Mucosa of stomach (tissue), 1 donor: ENCODE data around the gene LGALS9.

ENCODE experiments used
- H3K27me3 ChIP-seq: one replicate; pipeline ENCODE4 v1.7.0; 2013; ENCODE audit warnings: mild to moderate bottlenecking, low read length; ENCODE audit not compliant: control insufficient read depth, insufficient read depth
- H3K36me3 ChIP-seq: one replicate; pipeline ENCODE4 v1.7.0; 2013; ENCODE audit warnings: low read length; ENCODE audit not compliant: control insufficient read depth, insufficient read depth
- H3K4me1 ChIP-seq: one replicate; pipeline ENCODE4 v1.7.0; 2013; ENCODE audit warnings: mild to moderate bottlenecking, low read length; ENCODE audit not compliant: control insufficient read depth, insufficient read depth
- H3K4me3 ChIP-seq: one replicate; pipeline ENCODE4 v1.7.0; 2013; ENCODE audit warnings: low read length
- H3K9ac ChIP-seq: one replicate; pipeline ENCODE4 v1.7.0; 2013; ENCODE audit warnings: mild to moderate bottlenecking, low read length, moderate library complexity
- H3K9me3 ChIP-seq: one replicate; pipeline ENCODE4 v1.7.0; 2013; ENCODE audit warnings: mild to moderate bottlenecking, low read length, moderate library complexity; ENCODE audit not compliant: control insufficient read depth
- donor health status: Pancreatic carcinoma.

The LGALS9 gene

GRCh38 chr17:27596566-27597187 is 34.3 kb upstream of the LGALS9 start:
- Histone ChIP-seq H3K9ac (no peak overlapping the region), H3K36me3 (no peaks in the 10 kb centered on the region), H3K27me3 (no peaks in the 10 kb centered on the region), H3K9me3 (no peaks in the 10 kb centered on the region), H3K4me1 (peaks cover 20% of the 10 kb centered on the region), H3K4me3 (no peak overlapping the region)

DNA sequence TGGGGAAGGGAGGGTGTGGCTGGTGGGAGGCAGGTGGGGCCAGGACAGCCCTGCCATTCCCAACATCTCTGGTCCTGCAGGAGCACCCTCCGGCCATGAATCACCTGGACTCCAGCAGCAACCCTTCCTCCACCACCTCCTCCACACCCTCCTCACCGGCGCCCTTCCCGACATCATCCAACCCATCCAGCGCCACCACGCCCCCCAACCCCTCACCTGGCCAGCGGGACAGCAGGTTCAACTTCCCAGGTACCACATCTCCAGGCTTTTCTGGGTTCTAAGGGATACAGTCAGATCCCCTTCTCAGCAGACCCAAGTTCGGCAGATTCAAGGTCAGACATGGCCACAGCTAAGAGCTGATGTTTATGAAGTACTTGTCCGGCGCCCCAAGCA is 33.8 kb upstream of the LGALS9 start:
- no peak overlapping the region for H3K4me3 ChIP-seq
- no peaks in the 10 kb centered on the region for H3K36me3 ChIP-seq
- H3K9ac ChIP-seq = no peak overlapping the region
- peaks cover 23% of the 10 kb centered on the region for H3K4me1 ChIP-seq
- no peaks in the 10 kb centered on the region for H3K9me3 ChIP-seq
- H3K27me3 ChIP-seq = no peaks in the 10 kb centered on the region

DNA sequence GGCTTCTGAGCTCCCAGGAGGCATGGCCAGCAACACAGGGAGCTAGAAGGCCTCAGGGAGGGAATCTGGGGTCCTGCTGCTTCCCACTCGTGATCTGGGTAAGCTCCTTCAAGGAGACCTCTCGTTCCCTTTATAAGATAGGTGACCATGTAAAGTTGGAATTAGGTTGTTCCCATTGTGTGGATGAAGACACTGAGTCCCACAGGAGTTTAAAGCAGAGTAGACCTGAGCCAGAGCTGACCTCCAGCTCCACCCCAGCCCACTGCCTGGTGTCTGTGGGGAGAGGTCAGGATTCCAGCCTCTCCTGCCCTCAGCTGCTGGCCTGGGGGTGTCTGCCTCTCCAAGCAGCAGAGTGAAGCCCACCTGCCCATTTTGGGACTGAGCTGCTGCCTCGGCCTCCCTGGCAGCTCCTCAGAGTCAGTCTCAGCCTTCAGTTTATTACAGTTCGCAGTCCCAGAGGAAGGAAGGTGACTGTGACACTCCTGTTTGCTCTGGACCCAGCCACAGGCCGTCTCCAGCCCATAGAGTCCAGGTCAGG is 33.1 kb upstream of the LGALS9 start:
- Histone ChIP-seq H3K9me3 (no peaks in the 10 kb centered on the region), H3K36me3 (no peaks in the 10 kb centered on the region), H3K4me1 (peaks cover 23% of the 10 kb centered on the region), H3K9ac (no peak overlapping the region), H3K27me3 (no peaks in the 10 kb centered on the region), H3K4me3 (no peak overlapping the region)

GRCh38 chr17:27598337-27599050 is 32.5 kb upstream of the LGALS9 start:
- peaks cover 30% of the 10 kb centered on the region for H3K4me1 ChIP-seq
- H3K9ac ChIP-seq = no peak overlapping the region
- no peak overlapping the region for H3K4me3 ChIP-seq
- no peaks in the 10 kb centered on the region for H3K36me3 ChIP-seq
- no peaks in the 10 kb centered on the region for H3K27me3 ChIP-seq
- H3K9me3 ChIP-seq = no peaks in the 10 kb centered on the region

DNA sequence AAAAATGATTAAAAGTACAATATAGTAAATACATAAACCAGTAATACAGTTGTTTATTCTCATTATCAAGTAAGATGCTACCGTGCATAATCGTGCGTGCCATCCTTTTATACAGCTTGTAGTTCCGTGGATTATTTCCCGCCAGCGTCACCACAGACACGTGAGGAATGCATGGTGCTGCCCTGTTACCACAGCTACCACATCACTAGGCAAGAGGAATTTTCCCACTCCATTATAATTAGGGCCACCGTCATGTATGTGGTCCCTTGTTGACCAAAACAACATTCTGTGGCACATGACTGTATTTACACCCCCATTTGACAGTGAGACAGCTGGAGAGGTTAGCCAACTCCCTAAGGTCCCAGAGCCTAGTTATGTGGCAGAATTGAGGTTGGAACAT is 30.5 kb upstream of the LGALS9 start:
- H3K4me1 ChIP-seq = peaks cover 43% of the 10 kb centered on the region
- no peaks in the 10 kb centered on the region for H3K9me3 ChIP-seq
- no peak overlapping the region for H3K9ac ChIP-seq
- H3K36me3 ChIP-seq = no peaks in the 10 kb centered on the region
- no peak overlapping the region for H3K4me3 ChIP-seq
- H3K27me3 ChIP-seq = no peaks in the 10 kb centered on the region

- H3K4me3 ChIP-seq = no peak overlapping the region
- no peaks in the 10 kb centered on the region for H3K9me3 ChIP-seq
- H3K9ac ChIP-seq = no peak overlapping the region
- H3K27me3 ChIP-seq = no peaks in the 10 kb centered on the region
- peaks cover 40% of the 10 kb centered on the region for H3K4me1 ChIP-seq
- H3K36me3 ChIP-seq = no peaks in the 10 kb centered on the region
These were observed 29.7 kb upstream of the LGALS9 start for GRCh38 chr17:27601069-27601974.

GRCh38 chr17:27601975-27602302 is 29.0 kb upstream of the LGALS9 start:
- Histone ChIP-seq H3K36me3 (no peaks in the 10 kb centered on the region), H3K9me3 (no peaks in the 10 kb centered on the region), H3K4me3 (no peak overlapping the region), H3K27me3 (no peaks in the 10 kb centered on the region), H3K9ac (no peak overlapping the region), H3K4me1 (peaks cover 35% of the 10 kb centered on the region)

GRCh38 chr17:27602721-27603420 is 28.1 kb upstream of the LGALS9 start:
- Histone ChIP-seq H3K9me3 (no peaks in the 10 kb centered on the region), H3K27me3 (no peaks in the 10 kb centered on the region), H3K4me3 (no peak overlapping the region), H3K4me1 (peaks cover 35% of the 10 kb centered on the region), H3K9ac (no peak overlapping the region), H3K36me3 (no peaks in the 10 kb centered on the region)

DNA sequence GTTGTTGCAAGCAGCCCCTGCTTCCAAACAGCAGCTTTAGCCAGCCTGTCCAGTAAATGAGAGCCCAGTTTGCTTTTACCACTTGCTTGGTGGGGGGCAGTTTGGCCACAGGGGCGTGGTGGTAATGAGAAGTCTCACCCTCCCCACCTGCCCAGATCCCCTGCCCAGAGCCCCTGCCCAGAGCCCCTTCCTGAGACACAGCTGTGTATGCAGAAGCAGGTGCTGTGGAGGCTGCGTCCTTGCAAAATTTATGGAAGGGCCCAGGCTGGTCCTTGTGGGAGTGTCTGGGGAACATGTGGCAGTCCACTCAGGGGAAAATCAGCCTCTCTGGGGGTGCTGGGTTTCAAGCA is 27.6 kb upstream of the LGALS9 start:
- no peak overlapping the region for H3K4me3 ChIP-seq
- peaks cover 35% of the 10 kb centered on the region for H3K4me1 ChIP-seq
- no peak overlapping the region for H3K9ac ChIP-seq
- H3K9me3 ChIP-seq = no peaks in the 10 kb centered on the region
- no peaks in the 10 kb centered on the region for H3K27me3 ChIP-seq
- H3K36me3 ChIP-seq = no peaks in the 10 kb centered on the region

DNA sequence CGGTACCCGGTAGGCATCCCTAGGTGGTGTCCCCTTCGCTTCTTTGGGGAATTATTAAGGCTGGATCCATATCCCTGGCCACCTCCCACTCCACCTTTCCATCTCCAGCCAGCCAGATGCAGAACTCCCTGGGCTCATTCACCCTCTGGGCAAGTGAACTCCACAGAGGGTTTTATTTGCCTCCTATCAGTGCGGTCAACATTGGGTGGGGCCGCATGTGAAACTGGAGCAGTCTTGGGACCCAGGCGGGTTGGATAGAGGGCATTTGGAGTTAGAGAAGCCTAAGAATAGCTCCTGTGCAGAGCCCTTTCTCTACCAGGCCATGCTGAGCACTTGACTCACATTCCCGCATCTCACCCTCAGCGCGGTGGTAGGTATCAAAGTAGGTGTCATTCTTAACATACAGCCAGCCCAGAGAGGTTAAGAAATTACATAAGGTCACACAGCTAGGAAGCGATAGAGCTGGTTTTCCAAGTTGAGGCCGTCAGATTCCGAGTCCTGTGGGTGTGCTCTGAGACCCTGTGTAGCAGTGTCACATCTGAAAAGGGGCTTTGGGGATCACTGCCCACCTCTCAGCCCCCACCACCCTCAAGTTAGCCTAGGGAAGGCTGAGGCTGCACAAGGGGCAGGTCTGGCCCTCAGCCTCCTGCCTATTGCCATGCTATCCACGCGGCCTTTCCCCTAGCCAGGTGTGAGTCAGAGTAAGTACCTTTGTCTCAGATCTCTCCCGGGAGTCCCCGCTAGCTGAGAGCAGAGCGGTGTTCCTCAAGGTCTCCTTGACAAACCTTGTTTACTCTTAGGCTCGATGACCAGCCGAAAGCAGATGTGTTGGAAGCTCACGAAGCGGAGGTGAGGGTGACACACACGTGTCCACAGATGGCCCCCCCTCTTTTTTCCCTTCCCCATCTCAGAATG is 26.9 kb upstream of the LGALS9 start:
- H3K9ac ChIP-seq = no peak overlapping the region
- H3K9me3 ChIP-seq = no peaks in the 10 kb centered on the region
- H3K4me3 ChIP-seq = no peak overlapping the region
- H3K4me1 ChIP-seq = peaks cover 35% of the 10 kb centered on the region
- no peaks in the 10 kb centered on the region for H3K36me3 ChIP-seq
- H3K27me3 ChIP-seq = no peaks in the 10 kb centered on the region

DNA sequence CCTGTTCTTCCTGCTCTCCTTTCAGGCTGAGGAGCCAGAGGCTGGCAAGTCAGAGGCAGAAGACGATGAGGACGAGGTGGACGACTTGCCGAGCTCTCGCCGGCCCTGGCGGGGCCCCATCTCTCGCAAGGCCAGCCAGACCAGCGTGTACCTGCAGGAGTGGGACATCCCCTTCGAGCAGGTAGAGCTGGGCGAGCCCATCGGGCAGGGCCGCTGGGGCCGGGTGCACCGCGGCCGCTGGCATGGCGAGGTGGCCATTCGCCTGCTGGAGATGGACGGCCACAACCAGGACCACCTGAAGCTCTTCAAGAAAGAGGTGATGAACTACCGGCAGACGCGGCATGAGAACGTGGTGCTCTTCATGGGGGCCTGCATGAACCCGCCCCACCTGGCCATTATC is 25.6 kb upstream of the LGALS9 start:
- H3K4me1 ChIP-seq = peaks cover 40% of the 10 kb centered on the region
- no peak overlapping the region for H3K9ac ChIP-seq
- H3K9me3 ChIP-seq = no peaks in the 10 kb centered on the region
- no peaks in the 10 kb centered on the region for H3K36me3 ChIP-seq
- H3K27me3 ChIP-seq = no peaks in the 10 kb centered on the region
- no peak overlapping the region for H3K4me3 ChIP-seq
